HepG2 (cell line): ENCODE results near the gene SVOP. TPM values are rescaled to one million over a fixed set of nuclear protein-coding genes. Genes with fewer than 3 reads are reported as not detected.

Experiments used
- ATAC-seq: fragments of 200-7000 bp; cut with Tn5 transposase; 3 replicates; pipeline ENCODE4 v1.9.1; 2020; ENCODE audit warnings: mild to moderate bottlenecking, moderate library complexity
- BruUV-seq: library from RNA; stranded (reverse); fragments of 400-500 nt; replicated peaks from 2 replicates; lab custom pipeline; 2021; lab: Mats Ljungman, UMichigan
- CTCF ChIA-PET: fragments of 300-600 bp; formaldehyde crosslinking; extraction: SDS; loops from one replicate; lab custom pipeline; 2021; ENCODE audit warnings: low total read pairs, inconsistent platforms, low intra/inter-chr PET ratio; lab: Yijun Ruan, JAX
- POLR2A ChIA-PET: fragments of 350-600 bp; sonication (Branson Sonifier 250); formaldehyde crosslinking; loops from one replicate; lab custom pipeline; 2020; ENCODE audit warnings: antibody characterized with exemption, inconsistent platforms; lab: Yijun Ruan, JAX
- DNase-seq: peaks from one replicate; pipeline ENCODE4 v3.0.0-alpha.2; 2015; ENCODE audit warnings: low spot score
- FAIRE-seq: peaks from 3 replicates; lab custom pipeline; 2011; peaks lifted over from hg19 to GRCh38; lab: Jason Lieb, UNC
- H2AFZ ChIP-seq: one replicate; pipeline ENCODE4 v1.6.1; 2011; ENCODE audit warnings: low read length, inconsistent platforms
- H3K27ac ChIP-seq: fragments of 300-600 bp; 3 replicates; pipeline ENCODE4 v1.8.0; 2011; ENCODE audit warnings: mixed run types, mild to moderate bottlenecking, mixed read lengths, low read length, inconsistent platforms; ENCODE audit not compliant: insufficient read depth; ENCODE audit errors: extremely low read length
- H3K27me3 ChIP-seq, 2 experiments: fragments of 200-600 bp in 1 of 2; 2 replicates in 1 of 2; 3 replicates in 1 of 2; pipeline versions ENCODE4 v1.6.0 to v1.8.0; 2011; ENCODE audit warnings: low read length in 2 of 2, mild to moderate bottlenecking in 2 of 2, moderate library complexity in 2 of 2, inconsistent platforms in 1 of 2; ENCODE audit not compliant: insufficient read depth in 2 of 2, control insufficient read depth in 1 of 2
- H3K36me3 ChIP-seq, 2 experiments: fragments of 200-600 bp in 1 of 2; replicated peaks in 1 of 2; 2 replicates in 1 of 2; 3 replicates in 1 of 2; pipeline versions ENCODE4 v1.5.1 to v1.8.0; 2011; ENCODE audit warnings: low read length in 2 of 2, inconsistent platforms in 1 of 2; ENCODE audit not compliant: insufficient read depth in 2 of 2, control insufficient read depth in 1 of 2
- H3K4me1 ChIP-seq: 2 replicates; pipeline ENCODE4 v1.5.1; 2012; ENCODE audit warnings: low read length, inconsistent platforms; ENCODE audit not compliant: insufficient read depth
- H3K4me2 ChIP-seq: 2 replicates; pipeline ENCODE4 v1.6.0; 2011; ENCODE audit warnings: low read depth, low read length, inconsistent platforms
- H3K4me3 ChIP-seq, 3 experiments: fragments of 200-600 bp in 1 of 3; sonication (generic), shearing (Covaris generic) in 1 of 3; replicated peaks in 1 of 3; 2 replicates each; pipeline ENCODE4 v1.5.1; 2011 to 2016; ENCODE audit warnings: low read length in 3 of 3, inconsistent platforms in 2 of 3, low read depth in 2 of 3, mild to moderate bottlenecking in 2 of 3, control low read depth in 1 of 3, mixed read lengths in 1 of 3; ENCODE audit not compliant: insufficient read depth in 1 of 3
- H3K79me2 ChIP-seq: one replicate; pipeline ENCODE4 v1.6.1; 2011; ENCODE audit warnings: low read length, inconsistent platforms; ENCODE audit not compliant: insufficient read depth
- H3K9ac ChIP-seq: 2 replicates; pipeline ENCODE4 v1.6.0; 2011; ENCODE audit warnings: mild to moderate bottlenecking, low read depth, low read length, inconsistent platforms; ENCODE audit not compliant: insufficient read depth
- H3K9me3 ChIP-seq: 2 replicates; pipeline ENCODE4 v1.5.1; 2012; ENCODE audit warnings: mild to moderate bottlenecking, low read length
- H4K20me1 ChIP-seq: 2 replicates; pipeline ENCODE4 v1.6.0; 2011; ENCODE audit warnings: inconsistent platforms, mild to moderate bottlenecking, low read length, moderate library complexity; ENCODE audit not compliant: insufficient read depth
- ERF ChIP-seq: IDR thresholded peaks from 2 replicates; pipeline ENCODE4 v1.6.1; 2018; ENCODE audit warnings: missing biosample characterization, missing genetic modification reagents
- FOXO4 ChIP-seq: sonication (generic); formaldehyde crosslinking; conservative IDR thresholded peaks from 2 replicates; pipeline ENCODE4 v1.8.1; 2023; ENCODE audit warnings: missing genetic modification reagents
- GABPA ChIP-seq, 2 experiments: IDR thresholded peaks; 2 replicates each; pipeline ENCODE4 v1.6.1; 2011 to 2016; ENCODE audit warnings: low read depth in 2 of 2, low read length in 1 of 2, missing biosample characterization in 1 of 2, missing genetic modification characterization in 1 of 2
- PAX8 ChIP-seq: sonication (generic); formaldehyde crosslinking; IDR thresholded peaks from 2 replicates; pipeline ENCODE4 v1.8.0; 2022; ENCODE audit warnings: mild to moderate bottlenecking, missing genetic modification reagents, borderline replicate concordance
- PRDM4 ChIP-seq: sonication (generic); formaldehyde crosslinking; IDR thresholded peaks from 2 replicates; pipeline ENCODE4 v1.9.0; 2021; ENCODE audit warnings: missing genetic modification reagents, borderline replicate concordance
- RBM22 ChIP-seq: fragments of 200-400 bp; formaldehyde crosslinking; optimal IDR thresholded peaks from 2 replicates; pipeline ENCODE3; 2017; ENCODE audit warnings: mild to moderate bottlenecking, low read length, moderate library complexity
- SATB2 ChIP-seq: sonication (generic); formaldehyde crosslinking; IDR thresholded peaks from 2 replicates; pipeline ENCODE4 v1.5.0; 2020; ENCODE audit warnings: missing genetic modification reagents
- SSRP1 ChIP-seq: IDR thresholded peaks from 2 replicates; pipeline ENCODE4 v1.6.1; 2016; ENCODE audit warnings: control low read depth
- STAT6 ChIP-seq: sonication (generic); formaldehyde crosslinking; IDR thresholded peaks from 2 replicates; pipeline ENCODE4 v1.4.0; 2020; ENCODE audit warnings: missing genetic modification reagents, mild to moderate bottlenecking, borderline replicate concordance
- TGIF2 ChIP-seq: IDR thresholded peaks from 2 replicates; pipeline ENCODE4 v1.6.1; 2016; ENCODE audit warnings: control low read depth, missing compliant biosample characterization
- ZBTB21 ChIP-seq: sonication (generic); formaldehyde crosslinking; IDR thresholded peaks from 2 replicates; pipeline ENCODE4 v1.4.0; 2020; ENCODE audit warnings: missing genetic modification reagents
- ZFAT ChIP-seq: sonication (generic); formaldehyde crosslinking; conservative IDR thresholded peaks from 2 replicates; pipeline ENCODE4 v1.8.1; 2023; ENCODE audit warnings: missing genetic modification reagents, inconsistent platforms
- ZNF703 ChIP-seq: sonication (generic); formaldehyde crosslinking; IDR thresholded peaks from 2 replicates; pipeline ENCODE4 v1.5.1; 2020; ENCODE audit warnings: missing genetic modification reagents, mild to moderate bottlenecking, moderate library complexity, borderline replicate concordance
- WGBS: methylation state at CpG from one replicate; pipeline ENCODE4 v1.1.6; 2017; ENCODE audit warnings: low lambda C conversion rate; 5-methylcytosine and 5-hydroxymethylcytosine counted together
- in situ Hi-C: cut with HindIII; loops from 2 replicates; pipeline ENCODE4 v1.10.0; 2017; ENCODE audit warnings: low pct_unique_long_range_greater_than_20kb; ENCODE audit not compliant: extremely low pct_ligation_motif_present
- intact Hi-C: fragments of 100-400 bp; cut with micrococcal nuclease; formaldehyde crosslinking; loops from one replicate; pipeline ENCODE4 v1.10.0; 2022; ENCODE audit not compliant: unreplicated experiment
- polyA plus RNA-seq, 8 experiments: library from polyadenylated mRNA; depleted of rRNA in 3 of 8; stranded (reverse) in 7 of 8; unstranded in 1 of 8; fragments of >200 nt; fragmentation: Illumina TruSeq in 4 of 8; extraction: Trizol in 4 of 8; gene quantifications; 2 replicates each; pipeline versions ENCODE4 v1.2.1 to v1.2.3, GENCODE V29; 2011 to 2016; ENCODE audit warnings: low read depth in 4 of 8, missing spikeins in 1 of 8, mixed read lengths in 1 of 8; ENCODE audit not compliant: insufficient read depth in 1 of 8
- total RNA-seq, 5 experiments: library from RNA; depleted of rRNA; stranded (reverse); fragments of >200 nt; fragmentation: Illumina TruSeq; extraction: Trizol; gene quantifications; 2 replicates each; pipeline ENCODE4 v1.2.3, GENCODE V29; 2016; ENCODE audit warnings: low read depth in 1 of 5

Gene SVOP
- total and polyA plus RNA-seq, 2 of the 13 experiments (the other 11 are each of a cell fraction or from before 2014, with no cell fraction given) = not detected

- POLR2A ChIA-PET = no interaction called here
- H3K27ac ChIP-seq = no peak overlapping the region
- intact Hi-C loops = no loop called here
Measured at GRCh38 chr12:108915632-108916133, 105.2 kb downstream of the SVOP start.

GRCh38 chr12:108914121-108914531 lies 106.7 kb downstream of the SVOP start:
- FAIRE-seq (no peak), DNase-seq (no peak), ATAC-seq (no peak)
- ChIA-PET CTCF (no interaction called here), POLR2A (no interaction called here)
- no peaks in the 10 kb centered on the region for H3K9me3 ChIP-seq
- no peak overlapping the region for H3K4me2 ChIP-seq
- intact Hi-C loops (no loop called here), in situ Hi-C loops (no loop called here)
- peaks cover 0 to 15% of the 10 kb centered on the region in 2 experiments; a peak in 1 of 5 replicates for H3K27me3 ChIP-seq
- no peaks in the 10 kb centered on the region for H3K4me1 ChIP-seq
- no peaks in the 10 kb centered on the region for H3K79me2 ChIP-seq
- no peaks in the 10 kb centered on the region for H3K36me3 ChIP-seq
- no peak overlapping the region for H3K4me3 ChIP-seq
- no peak overlapping the region for H2AFZ ChIP-seq
- 49% methylated on average over 4 of the region's 4 CpGs for WGBS
- BruUV-seq = no TSS peak
- no peak overlapping the region for H3K27ac ChIP-seq
- H3K9ac ChIP-seq = no peak overlapping the region
- H4K20me1 ChIP-seq = no peaks in the 10 kb centered on the region
- TF ChIP-seq PRDM4 (CRISPR knock-in tag) (no peak), FOXO4 (CRISPR knock-in tag) (no peak), STAT6 (CRISPR knock-in tag) (no peak), SSRP1 (CRISPR knock-in tag) (no peak), TGIF2 (CRISPR knock-in tag) (no peak), ZBTB21 (CRISPR knock-in tag) (no peak), SATB2 (CRISPR knock-in tag) (no peak), ERF (no peak), PAX8 (CRISPR knock-in tag) (no peak), RBM22 (no peak), ZFAT (CRISPR knock-in tag) (no peak)

More at GRCh38 chr12:108915632-108916133, 105.2 kb downstream of the SVOP start:
- in situ Hi-C loops = no loop called here
- 52% methylated on average over 6 of the region's 15 CpGs for WGBS
- H3K4me3 ChIP-seq = no peak overlapping the region
- no peak overlapping the region for H3K9ac ChIP-seq
- ATAC-seq (no peak; the same call in 2 of the 3 replicates), FAIRE-seq (no peak), DNase-seq (no peak)
- CTCF ChIA-PET = no interaction called here
- peaks cover 0 to 10% of the 10 kb centered on the region in 2 experiments; a peak in 1 of 5 replicates for H3K27me3 ChIP-seq
- H3K4me1 ChIP-seq = 0 out of 2 replicates have a peak, but pooled peaks cover under 1% of the 10 kb centered on the region
- H4K20me1 ChIP-seq = no peaks in the 10 kb centered on the region
- BruUV-seq = no TSS peak
- TF ChIP-seq ZNF703 (CRISPR knock-in tag) = no peak
- no peak for TF ChIP-seq GABPA (IDR thresholded peaks at IDR 0.05; ENCODE audit: low read depth, low read length)
- TF ChIP-seq GABPA (CRISPR knock-in tag; IDR thresholded peaks at IDR 0.05; ENCODE audit: low read depth) = peak; percentile 48; the same call in 1 of the 2 replicates
- H3K4me2 ChIP-seq = no peak overlapping the region
- H2AFZ ChIP-seq = no peak overlapping the region
- 0 out of 2 replicates have a peak, but pooled peaks cover 3% of the 10 kb centered on the region for H3K9me3 ChIP-seq
- no peaks in the 10 kb centered on the region for H3K79me2 ChIP-seq
- H3K36me3 ChIP-seq = no peaks in the 10 kb centered on the region
